Stimulated activated CD8-positive, alpha-beta memory T cell treated with anti-CD3 and anti-CD28 coated beads, Interleukin-12 subunit alpha, Interleukin-12 subunit beta, amount 100 ng/mL, for 1 hour (primary cell): Measurements from ENCODE around the gene RABGGTB.
"Not testable (repeated sequence)": the region's sequence is repeated elsewhere in the genome, so short reads cannot be mapped to it uniquely, and the experiment has no call there.

ENCODE experiments used
- DNase-seq: peaks from one replicate; pipeline ENCODE4 v3.0.0-alpha.2; 2020; ENCODE audit warnings: low read depth

Gene RABGGTB

DNA sequence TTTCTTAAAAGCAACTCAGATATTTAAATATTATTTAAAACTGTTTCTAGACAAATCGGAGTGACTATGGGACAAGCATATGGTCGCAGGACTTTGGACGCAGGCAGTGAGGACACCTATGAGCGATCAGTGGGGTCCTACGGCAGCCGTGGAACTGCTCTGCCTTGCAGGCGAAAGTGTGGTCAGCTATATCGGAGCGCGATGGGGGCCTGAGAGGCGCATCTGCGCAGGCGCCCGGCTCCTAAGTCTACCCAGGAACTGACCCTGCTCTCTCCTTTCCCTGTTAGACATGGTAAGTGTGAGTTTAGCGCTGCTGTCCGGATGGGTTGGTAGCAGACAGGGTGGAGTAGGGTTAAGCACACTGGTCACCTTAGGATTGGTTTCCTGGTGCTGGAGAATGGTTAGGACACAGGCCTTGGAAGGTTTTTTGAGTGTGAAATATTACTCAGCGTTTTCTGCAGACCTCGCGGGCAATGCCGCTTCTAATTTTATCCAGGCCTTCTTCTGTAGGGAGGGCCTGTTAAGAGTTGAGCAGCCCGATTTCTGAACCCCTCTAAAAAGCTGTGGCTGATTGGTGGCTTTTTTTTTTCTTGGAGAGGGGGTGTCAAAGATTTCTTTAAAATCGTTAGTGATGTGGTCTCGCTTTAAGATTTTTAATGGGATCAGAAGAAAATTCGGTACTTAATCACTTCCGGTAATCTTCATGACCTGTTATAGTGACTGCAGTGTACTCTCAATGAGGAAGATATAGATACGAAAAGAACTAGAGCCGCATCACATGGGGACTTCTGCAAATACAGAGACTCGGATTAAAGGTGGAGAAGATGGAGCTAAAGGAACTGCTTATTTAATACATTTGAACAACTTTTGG is at the start of gene RABGGTB:
RABGGTB (plus strand) TSS at position 274 of the 871 bp plus-strand sequence; CDS start at position 290, 16 bp downstream.
- DNase-seq = peak; percentile 88

GRCh38 chr1:75742047-75742625 is 43.9 kb upstream of the RABGGTB start:
- DNase-seq = no peak

GRCh38 chr1:75745276-75745675 is 40.8 kb upstream of the RABGGTB start:
- no peak for DNase-seq

DNA sequence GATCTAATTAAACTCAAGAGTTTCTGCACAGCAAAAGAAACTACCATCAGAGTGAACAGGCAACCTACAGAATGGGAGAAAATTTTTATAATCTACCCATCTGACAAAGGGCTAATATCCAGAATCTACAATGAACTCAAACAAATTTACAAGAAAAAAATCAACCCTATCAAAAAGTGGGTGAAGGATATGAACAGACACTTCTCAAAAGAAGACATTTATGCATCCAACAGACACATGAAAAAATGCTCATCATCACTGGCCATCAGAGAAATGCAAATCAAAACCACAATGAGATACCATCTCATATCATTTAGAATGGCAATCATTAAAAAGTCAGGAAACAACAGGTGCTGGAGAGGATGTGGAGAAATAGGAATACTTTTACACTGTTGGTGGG is 28.8 kb upstream of the RABGGTB start:
- not testable (repeated sequence) for DNase-seq

DNA sequence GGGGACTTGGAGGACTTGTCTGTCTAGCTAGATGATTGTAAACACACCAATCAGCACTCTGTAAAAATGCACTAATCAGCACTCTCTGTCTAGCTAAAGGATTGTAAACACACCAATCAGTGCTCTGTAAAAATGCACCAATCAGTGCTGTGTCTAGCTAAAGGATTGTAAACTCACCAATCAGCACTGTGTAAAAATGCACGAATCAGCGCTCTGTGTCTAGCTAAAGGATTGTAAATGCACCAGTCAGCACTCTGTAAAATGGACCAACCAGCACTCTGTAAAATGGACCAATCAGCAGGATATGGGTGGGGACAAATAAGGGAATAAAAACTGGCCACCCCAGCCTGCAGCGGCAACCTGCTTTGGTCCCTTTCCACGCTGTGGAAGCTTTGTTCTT is 27.5 kb upstream of the RABGGTB start:
- DNase-seq = not testable (repeated sequence)

GRCh38 chr1:75764057-75764655 is 21.9 kb upstream of the RABGGTB start:
- no peak for DNase-seq

- DNase-seq = no peak
Measured at GRCh38 chr1:75765697-75766355, 20.2 kb upstream of the RABGGTB start.

DNA sequence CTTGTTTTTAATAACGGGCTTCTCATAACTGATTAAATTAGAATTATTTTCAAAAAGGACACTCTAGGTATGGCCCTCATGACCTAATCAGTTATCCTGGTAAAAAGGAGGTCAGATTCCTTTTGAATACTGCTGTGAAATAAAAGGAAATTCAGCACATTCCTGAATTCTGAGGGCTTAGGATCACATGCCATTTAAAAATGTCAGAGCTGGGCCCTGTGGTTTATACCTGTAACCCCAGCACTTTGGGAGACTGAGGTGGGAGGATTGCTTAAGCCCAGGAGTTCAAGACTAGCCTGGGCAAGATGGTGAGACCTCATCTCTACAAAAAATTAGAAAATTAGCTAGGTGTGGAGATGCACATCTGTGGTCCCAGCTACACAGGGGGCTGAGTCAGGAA is 18.0 kb upstream of the RABGGTB start:
- DNase-seq = no peak

GRCh38 chr1:75770761-75771160 is 15.3 kb upstream of the RABGGTB start:
- DNase-seq = no peak

DNA sequence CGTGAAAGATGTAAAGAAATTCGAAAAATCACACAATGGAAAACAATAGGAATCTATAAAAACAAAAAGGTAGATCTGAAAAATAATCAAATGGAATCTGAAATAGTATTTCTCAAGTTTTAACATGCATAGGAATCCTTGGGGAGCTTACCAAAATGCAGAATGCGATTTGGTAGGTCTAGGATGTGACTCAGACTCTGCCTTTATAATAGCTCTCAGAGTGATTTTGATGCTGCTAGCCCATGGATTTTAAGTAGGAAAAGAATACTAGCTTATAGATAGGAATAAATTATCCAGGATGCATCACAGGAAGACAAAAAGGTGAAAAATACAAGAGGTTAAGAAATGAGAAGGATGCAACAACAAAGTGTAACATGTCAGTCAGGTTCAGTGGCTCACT is 14.1 kb upstream of the RABGGTB start:
- no peak for DNase-seq

GRCh38 chr1:75777812-75778211 is 8.2 kb upstream of the RABGGTB start:
- not testable (repeated sequence) for DNase-seq

DNA sequence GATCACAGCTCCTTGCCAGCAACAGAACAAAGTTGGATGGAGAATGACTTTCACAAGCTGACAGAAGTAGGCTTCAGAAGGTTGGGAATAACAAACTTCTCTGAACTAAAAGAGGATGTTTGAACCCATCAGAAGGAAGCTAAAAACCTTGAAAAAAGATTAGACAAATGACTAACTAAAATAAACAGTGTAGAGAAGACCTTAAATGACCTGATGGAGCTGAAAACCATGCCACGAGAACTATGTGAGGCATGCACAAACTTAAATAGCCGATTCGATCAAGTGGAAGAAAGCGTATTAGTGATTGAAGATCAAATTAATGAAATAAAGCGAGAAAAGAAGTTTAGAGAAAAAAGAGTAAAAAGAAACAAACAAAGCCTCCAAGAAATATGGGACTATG is 7.4 kb upstream of the RABGGTB start:
- not testable (repeated sequence) for DNase-seq

DNA sequence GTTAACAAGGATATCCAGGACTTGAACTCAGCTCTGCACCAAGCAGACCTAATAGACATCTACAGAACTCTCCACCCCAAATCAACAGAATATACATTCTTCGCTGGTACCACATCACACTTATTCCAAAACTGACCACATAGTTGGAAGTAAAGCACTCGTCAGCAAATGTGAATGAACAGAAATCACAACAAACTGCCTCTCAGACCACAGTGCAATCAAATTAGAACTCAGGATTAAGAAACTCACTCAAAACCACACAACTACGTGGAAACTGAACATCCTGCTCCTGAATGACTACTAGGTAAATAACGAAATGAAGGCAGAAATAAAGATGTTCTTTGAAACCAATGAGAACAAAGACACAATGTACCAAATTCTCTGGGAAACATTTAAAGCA is 5.9 kb upstream of the RABGGTB start:
- not testable (repeated sequence) for DNase-seq

- not testable (repeated sequence) for DNase-seq
Measured at GRCh38 chr1:75783920-75784319, 2.1 kb upstream of the RABGGTB start.

DNA sequence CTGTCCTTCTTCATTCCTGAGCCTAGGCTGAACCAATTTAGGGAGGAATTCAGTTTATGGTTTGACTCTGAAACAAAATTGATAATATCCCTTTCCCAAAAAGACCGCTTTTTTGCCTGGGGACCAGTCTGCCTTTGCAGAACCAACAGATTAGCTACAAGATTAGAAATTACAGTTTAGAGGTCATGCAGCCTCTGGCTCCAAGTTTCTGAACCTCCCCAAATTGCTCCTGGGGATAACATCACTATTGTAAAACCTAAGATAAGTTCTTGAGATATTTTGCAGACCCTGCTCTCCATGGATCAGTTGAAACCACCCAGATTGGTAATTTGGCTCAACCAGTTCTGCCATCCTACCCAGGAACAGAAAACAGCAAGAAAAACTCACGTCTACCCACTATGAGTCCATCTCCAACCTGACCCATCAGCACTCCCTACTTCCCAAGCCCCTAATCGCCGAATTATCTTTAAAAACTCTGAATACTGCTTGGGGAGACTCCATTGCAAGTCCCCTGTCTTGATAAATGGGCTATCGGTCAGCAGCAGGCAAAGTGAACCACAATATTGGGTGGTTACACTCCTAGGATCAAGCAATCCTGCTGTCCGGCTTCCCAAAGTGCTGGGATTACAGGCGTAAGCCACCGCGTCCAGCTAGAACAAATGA is 605 bp upstream of the RABGGTB start:
- DNase-seq = no peak

DNA sequence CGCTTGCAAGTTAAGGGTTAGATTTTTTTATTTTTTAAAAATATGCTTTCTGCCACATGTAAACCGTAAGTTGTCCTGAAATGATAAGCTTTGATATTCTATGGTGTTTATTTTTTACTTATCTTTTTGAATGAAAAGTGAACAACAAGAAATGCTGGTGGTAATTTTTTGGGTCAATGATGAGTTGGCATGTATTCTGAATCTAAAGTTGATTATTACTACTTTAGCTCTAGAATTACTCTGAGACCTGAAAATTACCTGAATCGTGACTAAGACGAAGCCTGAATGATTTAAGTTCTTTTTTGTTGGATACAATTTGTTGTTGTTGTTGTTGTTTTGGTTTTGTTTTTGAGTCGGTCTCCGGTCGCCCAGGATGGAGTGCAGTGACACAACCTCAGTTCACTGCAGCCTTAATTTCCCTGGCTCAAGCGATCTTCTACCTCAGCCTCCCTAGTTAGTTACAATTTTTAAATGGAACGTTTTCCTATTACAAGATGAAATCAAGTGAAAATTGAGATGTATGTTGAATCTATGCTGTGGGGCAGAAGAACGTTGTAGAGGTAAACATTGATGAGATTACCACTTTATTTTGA is 941 bp downstream of the RABGGTB start:
- DNase-seq = no peak

DNA sequence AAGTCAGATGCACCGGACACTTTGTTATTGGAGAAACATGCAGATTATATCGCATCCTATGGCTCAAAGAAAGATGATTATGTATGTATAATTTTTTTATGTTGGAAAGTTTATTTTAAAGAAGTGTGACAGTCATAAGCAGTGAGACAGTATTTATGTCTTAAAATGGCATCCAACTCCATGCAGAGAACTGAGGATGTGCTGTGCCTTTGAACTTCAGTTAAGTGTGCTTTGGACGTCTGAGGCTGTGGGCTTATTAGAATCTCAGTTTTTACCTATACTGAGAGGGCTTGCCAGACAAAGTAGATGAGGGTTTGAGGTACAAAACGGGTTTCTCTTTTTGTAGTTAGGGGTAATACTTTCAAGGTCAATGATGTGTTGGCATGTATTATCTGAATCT is 1.5 kb downstream of the RABGGTB start:
- no peak for DNase-seq

GRCh38 chr1:75789988-75790387 is 3.9 kb downstream of the RABGGTB start:
- DNase-seq = no peak

- DNase-seq = no peak
Measured at GRCh38 chr1:75791022-75791421, 5.0 kb downstream of the RABGGTB start.

- DNase-seq = no peak
Measured at GRCh38 chr1:75792091-75792490, 6.0 kb downstream of the RABGGTB start.

- no peak for DNase-seq
Measured at GRCh38 chr1:75794382-75794781, 8.3 kb downstream of the RABGGTB start.
